Adipocyte (in vitro differentiated cells): ENCODE results near the gene URB1.
"Not testable (repeated sequence)": the region's sequence is repeated elsewhere in the genome, so short reads cannot be mapped to it uniquely, and the experiment has no call there.

Source experiments
- DNase-seq: peaks from one replicate; pipeline ENCODE4 v3.0.0-alpha.2; 2015; ENCODE audit warnings: low read depth
- H3K27me3 ChIP-seq: replicated peaks from 2 replicates; pipeline ENCODE4 v1.7.0; 2013; ENCODE audit warnings: mild to moderate bottlenecking, low read length, moderate library complexity; ENCODE audit not compliant: control insufficient read depth, insufficient read depth
- H3K36me3 ChIP-seq: 2 replicates; pipeline ENCODE4 v1.7.0; 2013; ENCODE audit warnings: low read length, mild to moderate bottlenecking, moderate library complexity; ENCODE audit not compliant: control insufficient read depth, insufficient read depth, severe bottlenecking
- H3K4me1 ChIP-seq: 2 replicates; pipeline ENCODE4 v1.7.0; 2013; ENCODE audit warnings: mild to moderate bottlenecking, low read length, moderate library complexity; ENCODE audit not compliant: control insufficient read depth, insufficient read depth
- H3K4me3 ChIP-seq: 2 replicates; pipeline ENCODE4 v1.7.0; 2013; ENCODE audit warnings: mild to moderate bottlenecking, low read length, moderate library complexity
- H3K9ac ChIP-seq: 2 replicates; pipeline ENCODE4 v1.7.0; 2013; ENCODE audit warnings: mild to moderate bottlenecking, low read length, moderate library complexity
- H3K9me3 ChIP-seq: 2 replicates; pipeline ENCODE4 v1.7.0; 2013; ENCODE audit warnings: mild to moderate bottlenecking, low read length, moderate library complexity; ENCODE audit not compliant: control insufficient read depth

URB1 gene

DNA sequence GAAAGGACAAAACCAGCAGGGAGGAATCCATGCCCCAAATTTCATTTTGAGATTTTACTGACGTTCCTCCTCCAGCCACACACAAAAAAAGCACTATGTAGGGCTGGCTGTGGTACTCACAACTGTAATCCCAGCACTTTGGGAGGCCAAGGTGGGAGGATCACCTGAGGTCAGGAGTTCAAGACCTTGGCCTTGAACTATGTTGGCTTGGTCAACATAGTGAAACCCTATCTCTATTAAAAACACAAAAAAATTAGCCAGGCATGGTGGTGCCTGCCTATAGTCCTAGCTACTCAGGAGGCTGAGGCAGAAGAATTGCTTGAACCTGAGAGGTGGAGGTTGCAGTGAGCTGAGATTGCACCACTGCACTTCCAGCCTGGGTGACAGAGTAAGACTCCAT lies 23.9 kb downstream of the URB1 start:
- Histone ChIP-seq H3K36me3 (peaks cover 77% of the 10 kb centered on the region), H3K4me1 (peaks cover 53% of the 10 kb centered on the region)
- H3K9me3 ChIP-seq, DNase-seq, H3K4me3 ChIP-seq, H3K9ac ChIP-seq, H3K27me3 ChIP-seq: not testable (repeated sequence)

DNA sequence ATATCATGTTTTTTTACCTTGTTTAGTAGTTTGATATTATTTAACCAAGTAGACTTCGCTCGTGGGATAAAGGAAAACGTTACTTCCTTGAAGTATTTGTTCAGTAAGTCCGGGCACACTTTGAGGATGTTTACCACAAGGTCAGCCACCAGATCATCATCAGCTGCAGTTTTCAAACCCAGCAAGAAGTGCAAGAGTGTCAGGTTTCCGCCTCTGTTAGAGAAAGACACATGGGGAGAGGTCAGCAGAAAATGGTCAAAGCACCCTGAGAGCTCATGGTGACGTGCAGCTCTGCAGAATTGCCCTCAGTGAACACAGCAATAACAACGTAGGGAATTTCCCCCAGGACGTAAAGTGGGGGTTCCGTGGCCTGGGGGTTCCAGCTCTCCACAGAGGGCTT lies 24.4 kb downstream of the URB1 start:
- peaks cover 76% of the 10 kb centered on the region for H3K36me3 ChIP-seq
- H3K9ac ChIP-seq = no peak overlapping the region
- H3K4me3 ChIP-seq = no peak overlapping the region
- H3K9me3 ChIP-seq = no peaks in the 10 kb centered on the region
- peaks cover 53% of the 10 kb centered on the region for H3K4me1 ChIP-seq
- H3K27me3 ChIP-seq = no peaks in the 10 kb centered on the region
- DNase-seq = no peak

DNA sequence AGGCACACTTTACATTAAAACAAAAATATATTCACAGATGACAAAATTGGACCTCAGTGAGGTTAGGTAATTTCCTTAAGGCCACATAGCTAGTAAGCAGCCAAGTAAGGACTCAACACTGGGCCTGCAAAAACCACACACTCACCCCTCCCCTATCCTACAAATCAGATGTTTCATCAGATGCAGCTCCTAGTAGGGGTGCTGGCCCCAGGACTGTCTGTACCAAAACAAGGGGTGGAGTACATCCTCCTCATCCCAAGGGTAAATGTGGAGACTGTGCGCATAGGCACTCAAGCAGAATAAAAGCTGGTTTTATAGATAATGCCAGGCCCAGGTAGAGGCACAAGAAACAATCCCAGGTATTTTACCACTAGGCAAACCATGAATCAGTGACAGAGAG lies 25.7 kb downstream of the URB1 start:
- peaks cover 83% of the 10 kb centered on the region for H3K36me3 ChIP-seq
- peak; percentile 19 for DNase-seq
- H3K4me1 ChIP-seq = peaks cover 42% of the 10 kb centered on the region
- no peak overlapping the region for H3K4me3 ChIP-seq
- no peaks in the 10 kb centered on the region for H3K9me3 ChIP-seq
- H3K27me3 ChIP-seq = no peaks in the 10 kb centered on the region
- peak overlapping the region; percentile 59 for H3K9ac ChIP-seq

DNA sequence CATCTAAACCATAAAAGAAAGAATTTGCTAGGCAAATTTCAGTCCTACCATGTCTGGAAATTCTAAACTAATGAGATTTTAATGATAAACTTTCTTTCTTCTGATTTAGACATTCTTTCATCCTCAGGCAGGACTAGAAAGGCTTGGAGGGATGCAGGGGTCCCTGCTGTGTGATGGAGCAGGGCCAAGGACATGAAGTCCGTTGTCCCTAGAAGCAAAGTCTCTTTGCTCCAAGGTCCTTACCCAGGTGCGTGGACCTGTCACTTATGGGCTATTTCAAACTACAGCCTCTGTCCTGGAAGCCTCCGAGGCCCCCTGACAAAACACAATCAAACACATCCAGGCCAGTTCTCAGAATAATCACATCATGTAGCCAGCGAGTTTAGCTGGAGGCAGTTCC lies 26.6 kb downstream of the URB1 start:
- no peak overlapping the region for H3K9ac ChIP-seq
- no peak overlapping the region for H3K4me3 ChIP-seq
- H3K36me3 ChIP-seq = peaks cover 93% of the 10 kb centered on the region
- DNase-seq = no peak
- H3K4me1 ChIP-seq = peaks cover 34% of the 10 kb centered on the region
- H3K27me3 ChIP-seq = no peaks in the 10 kb centered on the region
- H3K9me3 ChIP-seq = no peaks in the 10 kb centered on the region

DNA sequence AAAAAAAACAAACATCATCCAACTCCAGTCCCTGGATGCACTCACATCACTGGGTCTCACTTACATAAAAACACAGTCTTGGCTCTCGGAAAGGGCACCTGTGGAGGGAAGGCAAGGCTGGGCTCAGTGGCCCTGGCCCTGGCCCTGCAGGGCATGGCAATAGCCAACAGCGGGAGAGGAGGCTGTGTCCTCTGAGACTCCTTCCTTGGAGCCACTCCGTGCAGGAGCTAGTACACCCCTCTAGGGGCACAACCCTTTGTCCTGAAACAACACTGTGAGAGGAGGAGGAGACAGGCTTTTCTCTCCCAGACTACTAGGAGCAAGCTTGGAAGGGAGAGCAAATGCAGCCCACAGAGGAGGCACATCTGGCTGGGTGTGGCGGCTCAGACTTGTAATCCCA lies 28.0 kb downstream of the URB1 start:
- H3K4me3 ChIP-seq = no peak overlapping the region
- H3K36me3 ChIP-seq = peaks cover 93% of the 10 kb centered on the region
- no peak for DNase-seq
- no peaks in the 10 kb centered on the region for H3K27me3 ChIP-seq
- H3K4me1 ChIP-seq = peaks cover 30% of the 10 kb centered on the region
- H3K9me3 ChIP-seq = no peaks in the 10 kb centered on the region
- peak overlapping the region; percentile 4 for H3K9ac ChIP-seq

DNA sequence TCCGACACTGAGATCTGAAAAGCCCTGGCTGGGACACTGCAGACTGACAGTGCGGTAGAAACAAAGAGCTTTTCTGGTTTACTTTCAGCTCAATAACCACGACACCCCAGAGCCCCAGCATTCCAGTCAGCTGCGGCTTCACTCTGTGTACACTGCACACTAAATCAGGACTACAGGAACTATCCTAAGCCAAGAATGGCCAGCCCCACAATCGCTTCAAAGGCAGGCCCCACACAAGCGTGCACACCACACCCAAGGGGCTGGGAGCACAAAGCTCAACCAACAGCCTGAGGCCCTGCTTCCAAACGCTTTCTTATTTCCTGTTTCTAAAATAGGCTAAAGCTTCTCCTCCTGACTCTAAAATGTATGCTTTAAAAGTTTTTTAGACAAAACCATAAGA lies 28.4 kb downstream of the URB1 start:
- H3K36me3 ChIP-seq = peaks cover 95% of the 10 kb centered on the region
- H3K4me3 ChIP-seq = no peak overlapping the region
- no peak for DNase-seq
- peak overlapping the region; percentile 40 for H3K9ac ChIP-seq
- H3K9me3 ChIP-seq = no peaks in the 10 kb centered on the region
- H3K27me3 ChIP-seq = no peaks in the 10 kb centered on the region
- peaks cover 30% of the 10 kb centered on the region for H3K4me1 ChIP-seq

DNA sequence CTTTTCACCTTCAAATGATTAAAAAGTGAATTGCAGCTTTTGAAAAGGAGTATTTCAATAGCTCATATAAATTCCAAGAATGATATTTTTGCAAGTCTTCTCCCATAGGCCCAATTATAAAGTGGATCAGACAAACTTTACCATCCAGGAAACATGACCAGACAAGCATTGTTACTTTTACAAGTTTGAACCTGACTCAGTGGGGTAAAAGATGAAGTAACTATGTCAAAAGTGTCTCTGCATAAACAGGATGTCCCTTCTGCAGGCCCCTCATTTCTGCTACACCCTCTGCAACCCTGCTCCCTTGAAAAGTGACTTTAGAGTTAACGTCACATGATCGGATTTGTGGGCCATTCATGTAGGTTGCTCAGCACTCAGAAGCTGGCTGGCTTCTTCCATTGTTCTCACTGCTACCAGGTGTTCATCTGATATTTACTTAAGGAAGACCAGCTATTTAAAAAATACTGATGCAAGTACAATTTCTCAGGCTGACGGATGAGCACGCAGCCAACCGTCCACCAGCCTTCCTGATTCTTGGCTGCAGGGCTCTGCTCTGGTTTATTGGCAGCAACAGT lies 32.3 kb downstream of the URB1 start:
- peaks cover 94% of the 10 kb centered on the region for H3K36me3 ChIP-seq
- no peak overlapping the region for H3K9ac ChIP-seq
- peaks cover 21% of the 10 kb centered on the region for H3K4me1 ChIP-seq
- no peaks in the 10 kb centered on the region for H3K9me3 ChIP-seq
- H3K4me3 ChIP-seq = no peak overlapping the region
- H3K27me3 ChIP-seq = no peaks in the 10 kb centered on the region
- no peak for DNase-seq

DNA sequence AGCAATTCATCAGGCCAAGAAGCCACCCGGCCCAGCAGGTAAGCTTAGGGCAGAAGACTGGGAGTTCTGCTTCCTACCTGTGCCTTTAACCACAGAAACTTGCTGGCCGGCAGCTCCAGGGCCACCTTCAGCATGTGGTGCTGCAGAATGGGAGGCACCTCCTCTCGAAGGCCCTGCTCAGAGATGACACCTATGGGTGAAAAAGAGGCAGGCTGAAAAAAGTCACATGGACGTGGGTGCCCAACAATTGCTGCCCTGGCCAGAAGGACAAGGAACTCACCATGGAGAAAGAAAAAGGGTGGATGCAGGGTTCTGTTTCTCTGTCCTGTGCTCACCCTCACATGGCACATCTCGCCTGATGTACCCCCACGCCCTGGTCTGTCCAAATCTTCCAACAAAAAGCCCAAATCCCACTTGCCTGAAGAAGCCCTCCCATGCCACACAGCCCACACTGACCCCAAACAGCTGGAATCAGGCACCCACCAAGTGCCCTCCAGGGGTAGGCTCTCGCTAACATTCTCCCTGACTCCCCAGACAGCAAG lies 33.0 kb downstream of the URB1 start:
- DNase-seq = peak; percentile 11
- Histone ChIP-seq H3K4me3 (no peak overlapping the region), H3K36me3 (peaks cover 95% of the 10 kb centered on the region), H3K4me1 (peaks cover 18% of the 10 kb centered on the region), H3K9ac (no peak overlapping the region), H3K9me3 (no peaks in the 10 kb centered on the region), H3K27me3 (no peaks in the 10 kb centered on the region)

DNA sequence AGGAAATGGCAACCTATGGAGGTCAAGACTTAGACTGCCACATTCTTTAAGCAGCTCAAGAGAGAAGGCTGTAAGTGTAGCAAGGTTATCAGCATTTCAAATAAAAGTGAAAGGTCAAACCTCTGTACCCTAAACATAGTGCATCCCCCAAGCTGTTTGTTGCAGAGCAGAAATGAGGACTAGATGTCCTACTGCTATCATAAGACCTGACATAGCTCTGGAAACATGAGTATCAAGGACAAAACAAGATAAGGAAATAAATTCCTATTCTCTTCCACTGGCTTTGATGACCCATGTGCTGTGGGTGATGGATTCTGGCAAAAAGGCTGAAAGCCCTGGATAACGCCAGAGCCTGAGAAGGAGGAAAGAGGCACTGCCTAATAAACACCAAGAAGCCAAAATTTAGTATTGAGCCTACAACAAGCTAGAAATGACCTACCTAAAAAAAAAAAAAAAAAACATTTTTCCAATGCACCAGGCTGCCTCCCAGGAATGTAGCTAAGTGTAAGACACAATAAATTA lies 35.9 kb downstream of the URB1 start:
- Histone ChIP-seq H3K4me1 (peaks cover 23% of the 10 kb centered on the region), H3K27me3 (no peaks in the 10 kb centered on the region), H3K36me3 (peaks cover 98% of the 10 kb centered on the region), H3K9ac (no peak overlapping the region), H3K9me3 (no peaks in the 10 kb centered on the region), H3K4me3 (no peak overlapping the region)
- DNase-seq = no peak

DNA sequence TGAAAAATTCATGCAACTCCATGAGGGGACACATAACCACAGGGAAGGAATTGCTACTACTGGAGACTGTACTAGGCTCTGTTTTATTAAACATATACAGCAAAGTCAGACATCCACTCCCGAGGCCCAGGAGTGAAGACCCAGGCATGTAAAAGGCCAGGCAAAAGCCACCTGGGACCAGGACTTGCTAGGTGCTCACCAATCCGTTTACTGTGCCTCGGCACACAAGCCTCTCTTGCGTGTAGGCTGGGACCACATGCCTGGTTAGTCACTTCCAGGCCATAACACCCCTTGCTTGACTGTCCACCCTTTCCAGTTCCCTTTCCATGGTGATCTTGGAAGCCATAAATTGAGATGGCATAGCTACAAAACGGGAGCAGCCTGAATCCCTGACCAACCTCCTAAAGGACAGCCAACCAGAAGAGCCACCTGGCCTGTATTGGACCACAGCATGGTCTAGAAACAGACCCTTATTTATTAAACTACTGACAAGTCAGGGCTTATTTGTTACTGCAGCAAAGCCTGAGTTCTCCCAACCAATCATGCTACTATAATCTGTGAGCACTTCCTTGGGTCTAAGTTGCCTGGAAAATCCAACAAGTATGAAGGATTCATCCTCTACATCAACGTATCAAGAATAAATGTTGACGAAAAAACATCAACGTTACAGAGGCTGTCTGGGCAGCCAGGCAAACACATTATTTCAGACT lies 39.7 kb downstream of the URB1 start:
- no peaks in the 10 kb centered on the region for H3K27me3 ChIP-seq
- no peak for DNase-seq
- no peak overlapping the region for H3K9ac ChIP-seq
- H3K36me3 ChIP-seq = peaks cover 98% of the 10 kb centered on the region
- no peaks in the 10 kb centered on the region for H3K9me3 ChIP-seq
- peaks cover 17% of the 10 kb centered on the region for H3K4me1 ChIP-seq
- H3K4me3 ChIP-seq = no peak overlapping the region

DNA sequence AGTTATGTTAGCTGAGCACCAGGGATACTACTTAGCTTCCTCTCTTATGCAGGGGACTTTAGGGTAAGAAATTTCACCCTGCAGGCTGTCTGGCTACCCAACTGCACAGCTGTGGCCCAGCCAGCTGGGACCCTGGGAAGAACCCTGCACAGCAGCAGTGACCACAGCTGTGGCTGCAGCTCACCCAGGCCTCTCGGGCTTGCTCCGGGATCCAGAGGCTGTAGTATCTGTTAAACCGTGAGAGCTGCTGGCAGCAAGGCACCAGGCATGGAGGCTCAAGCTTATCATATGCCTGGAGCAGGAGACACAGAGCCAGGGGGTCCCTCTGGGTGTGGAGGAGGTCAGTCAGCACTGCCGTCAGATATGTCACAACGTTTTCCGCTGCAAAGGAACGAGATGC lies 40.3 kb downstream of the URB1 start:
- Histone ChIP-seq H3K36me3 (peaks cover 99% of the 10 kb centered on the region), H3K9ac (no peak overlapping the region), H3K4me3 (no peak overlapping the region), H3K4me1 (peaks cover 17% of the 10 kb centered on the region), H3K27me3 (no peaks in the 10 kb centered on the region), H3K9me3 (no peaks in the 10 kb centered on the region)
- DNase-seq = no peak
